ENCODE data around the gene HOXD10. TPM values are rescaled to one million over a fixed set of nuclear protein-coding genes. Genes with fewer than 3 reads are reported as not detected.

The HOXD10 gene
- total and polyA plus RNA-seq, 9 of the 15 experiments (the other 6 are each of a cell fraction or from before 2014, with no cell fraction given), result not detected

- FAIRE-seq, result no peak
- Histone ChIP-seq H3K36me3 (ENCODE audit: control insufficient read depth, insufficient read depth, low read length) (no peaks in the 10 kb centered on the region), H3K79me2 (ENCODE audit: control insufficient read depth, insufficient read depth, low read length) (no peaks in the 10 kb centered on the region), H3K9me1 (ENCODE audit: control insufficient read depth, insufficient read depth, low read length) (no peaks in the 10 kb centered on the region), H3K9me3 (replicated peaks; ENCODE audit: control insufficient read depth, insufficient read depth, low read depth, low read length) (no peaks in the 10 kb centered on the region), H3K4me1 (replicated peaks in 1 of 2; ENCODE audit: control insufficient read depth in 2 of 2, insufficient read depth in 2 of 2, low read length in 2 of 2) (peaks cover 0 to 21% of the 10 kb centered on the region in 2 experiments; a peak in 2 of 5 replicates), H3K9ac (ENCODE audit: insufficient read depth in 1 of 2, low read depth in 2 of 2, low read length in 2 of 2) (peak overlapping the region in 1 of 2 experiments; percentile 62; a peak in 2 of 4 replicates), H3K27ac (ENCODE audit: extremely low read depth, low read depth, low read length) (no peak overlapping the region), H3K4me2 (ENCODE audit: insufficient read depth, low read length) (peak overlapping the region; percentile 29; the same call in 1 of the 2 replicates), H3K4me3 (peak overlapping the region; percentile 27), H4K20me1 (replicated peaks; ENCODE audit: control insufficient read depth, insufficient read depth, low read length) (0 out of 2 replicates have a peak, but pooled peaks cover 5% of the 10 kb centered on the region), H2AFZ (ENCODE audit: low read depth, low read length) (no peak overlapping the region), H3K27me3 (ENCODE audit: control insufficient read depth in 2 of 2, insufficient read depth in 2 of 2, low read length in 2 of 2) (peaks cover 50 to 65% of the 10 kb centered on the region in 2 experiments)
- ATAC-seq, result no peak
- peak in 1 of 4 experiments; percentile 17 for DNase-seq (ENCODE audit: extremely low read depth in 1 of 4, low spot score in 3 of 4)
- in situ Hi-C loops (cut with MboI), result loop anchor here (5.0 to 25.0 kb wide), 4 partner anchors 508 to 1633 kb away; no protein-coding TSS in a partner anchor
- BruUV-seq (replicated peaks), result no TSS peak
- ChIA-PET CTCF (ENCODE audit: low intra/inter-chr PET ratio) (no interaction called here), POLR2A (interaction anchor here (0.7 kb wide), 1 partner anchor 331 kb away, joined by 3 read pairs; no protein-coding TSS in a partner anchor)
- 4% methylated on average over 25 of the region's 43 CpGs for WGBS (ENCODE audit: insufficient coverage, low coverage, missing lambda C conversion rate)
- intact Hi-C loops (cut with micrococcal nuclease), result loop anchor here (5.0 kb wide), 2 partner anchors 423 to 683 kb away; no protein-coding TSS in a partner anchor
- TF ChIP-seq KDM5B (IDR thresholded peaks at IDR 0.05; ENCODE audit: insufficient replicate concordance, low read depth, low read length), result no peak
- no peak for TF ChIP-seq RFX7 (CRISPR knock-in tag; IDR thresholded peaks at IDR 0.05)
- no peak for TF ChIP-seq ZNF583 (CRISPR knock-in tag; IDR thresholded peaks at IDR 0.05)
- no peak for TF ChIP-seq MTA1 (IDR thresholded peaks at IDR 0.05; ENCODE audit: borderline replicate concordance)
- TF ChIP-seq ZNF3 (CRISPR knock-in tag; IDR thresholded peaks at IDR 0.05), result no peak
- no peak for TF ChIP-seq ELK1 (CRISPR knock-in tag; IDR thresholded peaks at IDR 0.05)
Measured at GRCh38 chr2:176129813-176130146, 13.2 kb downstream of the HOXD10 start.
